DND-41 (cell line): Measurements from ENCODE around the gene KRTAP12-2.

Experiments
- ATAC-seq: fragments of 200-7000 bp; cut with Tn5 transposase; 3 replicates; pipeline ENCODE4 v1.9.1; 2021; ENCODE audit warnings: low read depth; ENCODE audit not compliant: insufficient read depth
- DNase-seq: peaks from one replicate; pipeline ENCODE4 v3.0.0-alpha.2; 2020
- H2AFZ ChIP-seq: 2 replicates; pipeline ENCODE4 v1.6.0; 2012; ENCODE audit warnings: low read depth, low read length
- H3K27ac ChIP-seq: 2 replicates; pipeline ENCODE4 v1.5.1; 2012; ENCODE audit warnings: low read length, inconsistent platforms
- H3K27me3 ChIP-seq: fragments of 200-600 bp; sonication (generic); 2 replicates; pipeline ENCODE4 v1.6.0; 2012; ENCODE audit warnings: low read length, mild to moderate bottlenecking, inconsistent platforms; ENCODE audit not compliant: insufficient read depth, poor library complexity
- H3K36me3 ChIP-seq: 2 replicates; pipeline ENCODE4 v1.5.1; 2012; ENCODE audit warnings: low read length, inconsistent platforms; ENCODE audit not compliant: insufficient read depth
- H3K4me1 ChIP-seq: 2 replicates; pipeline ENCODE4 v1.5.1; 2012; ENCODE audit warnings: mild to moderate bottlenecking, low read length; ENCODE audit not compliant: insufficient read depth
- H3K4me2 ChIP-seq: 2 replicates; pipeline ENCODE4 v1.6.0; 2012; ENCODE audit warnings: mild to moderate bottlenecking, moderate library complexity, low read length, inconsistent platforms; ENCODE audit not compliant: insufficient read depth
- H3K4me3 ChIP-seq, 2 experiments: fragments of 200-600 bp in 1 of 2; shearing (Covaris generic) in 1 of 2; 2 replicates each; pipeline ENCODE4 v1.5.1; 2012 to 2016; ENCODE audit warnings: inconsistent platforms in 2 of 2, low read length in 2 of 2, mild to moderate bottlenecking in 2 of 2, low read depth in 1 of 2, moderate library complexity in 1 of 2
- H3K79me2 ChIP-seq: 2 replicates; pipeline ENCODE4 v1.6.0; 2012; ENCODE audit warnings: low read length, inconsistent platforms; ENCODE audit not compliant: insufficient read depth
- H3K9ac ChIP-seq: 2 replicates; pipeline ENCODE4 v1.6.0; 2012; ENCODE audit warnings: low read depth, mild to moderate bottlenecking, inconsistent platforms, low read length, moderate library complexity
- H3K9me3 ChIP-seq: 2 replicates; pipeline ENCODE4 v1.5.1; 2012; ENCODE audit warnings: low read length, moderate library complexity, mild to moderate bottlenecking, inconsistent platforms; ENCODE audit not compliant: insufficient read depth, severe bottlenecking
- H4K20me1 ChIP-seq: 2 replicates; pipeline ENCODE4 v1.6.0; 2012; ENCODE audit warnings: low read length; ENCODE audit not compliant: insufficient read depth
- EZH2 ChIP-seq: IDR thresholded peaks from 3 replicates; pipeline ENCODE4 v1.6.1; 2012; ENCODE audit warnings: borderline replicate concordance, low read depth, mild to moderate bottlenecking, moderate library complexity, low read length, inconsistent platforms; ENCODE audit not compliant: severe bottlenecking
- TF ChIP-seq, protein P1 (sequence below): IDR thresholded peaks from 2 replicates; pipeline ENCODE4 v1.5.1; 2012; ENCODE audit warnings: borderline replicate concordance, low read length, moderate library complexity, mild to moderate bottlenecking; ENCODE audit not compliant: poor library complexity, severe bottlenecking; ENCODE audit errors: extremely low read depth

The KRTAP12-2 gene, protein sequence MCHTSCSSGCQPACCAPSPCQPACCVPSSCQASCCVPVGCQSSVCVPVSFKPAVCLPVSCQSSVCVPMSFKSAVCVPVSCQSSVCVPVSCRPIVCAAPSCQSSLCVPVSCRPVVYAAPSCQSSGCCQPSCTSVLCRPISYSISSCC

DNA sequence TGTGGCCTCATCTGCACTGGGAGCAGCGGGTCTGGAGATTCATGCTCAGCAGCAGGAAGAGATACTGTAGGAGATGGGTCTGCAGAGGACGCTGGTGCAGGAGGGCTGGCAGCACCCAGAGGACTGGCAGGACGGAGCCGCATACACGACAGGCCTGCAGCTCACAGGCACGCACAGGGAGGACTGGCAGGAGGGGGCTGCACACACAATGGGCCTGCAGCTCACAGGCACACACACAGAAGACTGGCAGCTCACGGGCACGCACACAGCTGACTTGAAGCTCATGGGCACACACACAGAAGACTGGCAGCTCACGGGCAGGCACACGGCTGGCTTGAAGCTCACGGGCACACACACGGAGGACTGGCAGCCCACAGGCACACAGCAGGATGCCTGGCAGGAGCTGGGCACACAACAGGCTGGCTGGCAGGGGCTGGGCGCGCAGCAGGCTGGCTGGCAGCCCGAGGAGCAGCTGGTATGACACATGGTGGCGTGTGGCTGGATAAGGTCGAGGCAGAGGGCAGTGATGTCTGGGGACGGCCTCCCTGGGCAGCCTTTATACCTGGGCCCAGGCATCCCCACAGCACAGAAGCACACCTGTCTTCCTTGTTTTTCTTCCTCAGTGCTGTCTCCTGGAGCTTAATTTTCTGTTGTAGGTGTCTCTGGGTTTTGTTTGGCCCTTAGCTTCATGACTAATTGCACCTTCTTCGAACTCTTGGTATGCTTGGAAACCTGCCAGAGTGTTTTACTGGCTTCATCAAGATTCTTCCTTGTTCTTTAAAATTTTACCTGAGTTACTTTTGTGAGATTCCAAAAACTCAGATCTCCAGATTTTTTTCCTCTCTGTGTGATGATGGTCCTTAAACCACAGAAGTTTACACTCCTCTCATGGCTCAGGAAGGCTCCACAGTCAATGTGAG lies at the start of gene KRTAP12-2:
Gene KRTAP12-2, minus strand, starts transcription at position 527 of the 920 bp plus-strand sequence. Its CDS starts 41 bp downstream, at position 486.
- Histone ChIP-seq H3K9me3 (peaks cover 10% of the 10 kb centered on the region), H3K4me1 (no peaks in the 10 kb centered on the region), H3K4me3 (no peak within 1 kb of the TSS), H2AFZ (no peak within 1 kb of the TSS), H3K9ac (no peak within 1 kb of the TSS), H4K20me1 (no peaks in the 10 kb centered on the region), H3K27ac (no peak within 1 kb of the TSS), H3K27me3 (no peaks in the 10 kb centered on the region), H3K4me2 (no peak within 1 kb of the TSS), H3K79me2 (no peaks in the 10 kb centered on the region), H3K36me3 (no peaks in the 10 kb centered on the region)
- TF ChIP-seq, protein P1, sequence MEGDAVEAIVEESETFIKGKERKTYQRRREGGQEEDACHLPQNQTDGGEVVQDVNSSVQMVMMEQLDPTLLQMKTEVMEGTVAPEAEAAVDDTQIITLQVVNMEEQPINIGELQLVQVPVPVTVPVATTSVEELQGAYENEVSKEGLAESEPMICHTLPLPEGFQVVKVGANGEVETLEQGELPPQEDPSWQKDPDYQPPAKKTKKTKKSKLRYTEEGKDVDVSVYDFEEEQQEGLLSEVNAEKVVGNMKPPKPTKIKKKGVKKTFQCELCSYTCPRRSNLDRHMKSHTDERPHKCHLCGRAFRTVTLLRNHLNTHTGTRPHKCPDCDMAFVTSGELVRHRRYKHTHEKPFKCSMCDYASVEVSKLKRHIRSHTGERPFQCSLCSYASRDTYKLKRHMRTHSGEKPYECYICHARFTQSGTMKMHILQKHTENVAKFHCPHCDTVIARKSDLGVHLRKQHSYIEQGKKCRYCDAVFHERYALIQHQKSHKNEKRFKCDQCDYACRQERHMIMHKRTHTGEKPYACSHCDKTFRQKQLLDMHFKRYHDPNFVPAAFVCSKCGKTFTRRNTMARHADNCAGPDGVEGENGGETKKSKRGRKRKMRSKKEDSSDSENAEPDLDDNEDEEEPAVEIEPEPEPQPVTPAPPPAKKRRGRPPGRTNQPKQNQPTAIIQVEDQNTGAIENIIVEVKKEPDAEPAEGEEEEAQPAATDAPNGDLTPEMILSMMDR: no peak
- no peak for TF ChIP-seq EZH2
- ATAC-seq (no peak), DNase-seq (no peak)

DNA sequence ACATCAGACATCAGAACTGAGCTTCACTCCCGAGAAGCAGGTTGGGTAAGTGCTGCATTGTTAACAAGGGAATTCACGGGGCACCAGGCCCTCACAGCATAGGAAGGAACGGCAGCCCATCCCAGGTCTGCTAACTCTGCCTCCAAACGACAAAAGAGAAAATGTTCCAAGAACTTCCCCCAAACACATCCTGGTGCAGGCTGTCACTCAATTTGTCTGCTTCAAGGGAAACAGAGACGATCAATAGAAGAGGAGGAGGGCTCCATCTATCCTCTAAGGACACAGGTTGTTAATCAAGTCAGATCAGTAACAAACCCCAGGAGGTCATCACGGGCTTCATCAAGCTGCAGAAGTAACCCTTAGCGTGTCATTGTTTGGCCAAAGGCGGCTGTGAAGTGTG lies 48.2 kb upstream of the KRTAP12-2 start:
- TF ChIP-seq EZH2: no peak
- TF ChIP-seq, protein P1: no peak
- H3K27ac ChIP-seq: no peak overlapping the region
- H3K4me3 ChIP-seq: no peak overlapping the region
- H3K36me3 ChIP-seq: no peaks in the 10 kb centered on the region
- DNase-seq (no peak), ATAC-seq (no peak)
- no peak overlapping the region for H3K9ac ChIP-seq
- H3K4me1 ChIP-seq: no peaks in the 10 kb centered on the region
- H3K4me2 ChIP-seq: no peak overlapping the region
- H4K20me1 ChIP-seq: no peaks in the 10 kb centered on the region
- H2AFZ ChIP-seq: no peak overlapping the region
- peaks cover 30% of the 10 kb centered on the region for H3K27me3 ChIP-seq
- no peaks in the 10 kb centered on the region for H3K79me2 ChIP-seq
- H3K9me3 ChIP-seq: no peaks in the 10 kb centered on the region

DNA sequence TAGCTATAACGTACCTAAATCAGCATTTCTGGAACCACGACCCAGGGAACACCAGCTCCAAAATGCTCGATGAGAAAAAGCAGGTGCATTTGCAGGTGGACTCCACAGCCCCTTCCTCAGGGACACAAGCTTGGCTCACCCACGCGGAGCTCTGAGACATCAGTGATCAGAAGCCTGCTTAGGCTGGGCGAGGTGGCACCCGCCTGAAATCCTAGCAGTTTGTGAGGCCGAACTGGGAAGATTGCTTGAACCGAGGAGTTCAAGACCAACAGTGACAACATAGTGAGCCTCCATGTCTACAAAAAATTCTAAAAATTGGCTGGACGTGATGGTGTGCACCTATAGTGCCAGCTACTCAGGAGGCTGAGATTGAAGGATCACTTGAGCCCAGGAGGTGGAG lies 47.1 kb upstream of the KRTAP12-2 start:
- Histone ChIP-seq H3K9ac (no peak overlapping the region), H4K20me1 (no peaks in the 10 kb centered on the region), H3K79me2 (no peaks in the 10 kb centered on the region), H3K4me3 (no peak overlapping the region), H3K4me1 (no peaks in the 10 kb centered on the region), H3K4me2 (no peak overlapping the region), H3K27ac (no peak overlapping the region), H3K9me3 (no peaks in the 10 kb centered on the region), H3K36me3 (no peaks in the 10 kb centered on the region), H3K27me3 (peaks cover 30% of the 10 kb centered on the region), H2AFZ (no peak overlapping the region)
- no peak for TF ChIP-seq EZH2
- TF ChIP-seq, protein P1: no peak
- DNase-seq (no peak), ATAC-seq (no peak)
